ENCODE measurements around the gene TTLL12.

TTLL12 gene

DNA sequence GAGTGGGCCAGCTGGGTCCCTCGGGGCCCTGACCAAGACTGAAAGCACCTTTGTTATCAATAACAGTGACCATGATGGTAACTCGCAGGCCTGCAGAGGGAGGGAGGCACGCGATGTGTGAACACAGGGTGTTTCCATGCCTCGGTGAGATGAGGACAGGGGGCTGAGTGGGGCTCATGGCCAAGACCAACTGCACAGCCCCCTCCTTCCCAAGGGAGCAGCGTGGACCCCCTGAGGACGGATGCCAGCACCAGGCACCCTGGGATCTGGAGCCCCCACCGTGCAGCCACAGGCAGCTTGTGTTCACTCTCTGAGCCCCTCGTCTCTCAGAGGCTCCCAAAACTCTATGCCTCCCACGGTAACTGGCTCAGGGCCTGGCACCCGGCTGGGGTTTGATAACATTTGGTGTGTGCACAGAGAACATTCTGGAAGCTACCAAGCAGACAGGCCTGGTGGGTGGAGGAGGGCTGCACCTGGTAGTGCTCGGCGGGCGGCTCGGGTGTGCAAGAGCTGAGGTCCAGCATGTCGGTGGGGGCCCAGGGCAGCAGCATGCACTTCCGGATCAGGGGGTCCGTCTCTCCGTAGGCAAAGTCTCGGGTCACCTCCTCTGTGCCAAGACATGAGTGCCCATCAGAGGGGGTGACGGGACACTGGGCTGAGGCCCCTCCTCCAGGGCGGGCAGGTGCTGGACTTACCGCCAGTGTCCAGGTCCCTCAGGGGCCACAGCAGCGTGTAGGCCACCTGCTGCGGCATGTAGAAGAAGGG is 7.6 kb downstream of the TTLL12 start:
- TF ChIP-seq, protein P1, sequence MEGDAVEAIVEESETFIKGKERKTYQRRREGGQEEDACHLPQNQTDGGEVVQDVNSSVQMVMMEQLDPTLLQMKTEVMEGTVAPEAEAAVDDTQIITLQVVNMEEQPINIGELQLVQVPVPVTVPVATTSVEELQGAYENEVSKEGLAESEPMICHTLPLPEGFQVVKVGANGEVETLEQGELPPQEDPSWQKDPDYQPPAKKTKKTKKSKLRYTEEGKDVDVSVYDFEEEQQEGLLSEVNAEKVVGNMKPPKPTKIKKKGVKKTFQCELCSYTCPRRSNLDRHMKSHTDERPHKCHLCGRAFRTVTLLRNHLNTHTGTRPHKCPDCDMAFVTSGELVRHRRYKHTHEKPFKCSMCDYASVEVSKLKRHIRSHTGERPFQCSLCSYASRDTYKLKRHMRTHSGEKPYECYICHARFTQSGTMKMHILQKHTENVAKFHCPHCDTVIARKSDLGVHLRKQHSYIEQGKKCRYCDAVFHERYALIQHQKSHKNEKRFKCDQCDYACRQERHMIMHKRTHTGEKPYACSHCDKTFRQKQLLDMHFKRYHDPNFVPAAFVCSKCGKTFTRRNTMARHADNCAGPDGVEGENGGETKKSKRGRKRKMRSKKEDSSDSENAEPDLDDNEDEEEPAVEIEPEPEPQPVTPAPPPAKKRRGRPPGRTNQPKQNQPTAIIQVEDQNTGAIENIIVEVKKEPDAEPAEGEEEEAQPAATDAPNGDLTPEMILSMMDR (IDR thresholded peaks at IDR 0.05; ENCODE audit: low read depth, low read length), result no peak
- no peak for DNase-seq (ENCODE audit: extremely low read depth, low read depth)

DNA sequence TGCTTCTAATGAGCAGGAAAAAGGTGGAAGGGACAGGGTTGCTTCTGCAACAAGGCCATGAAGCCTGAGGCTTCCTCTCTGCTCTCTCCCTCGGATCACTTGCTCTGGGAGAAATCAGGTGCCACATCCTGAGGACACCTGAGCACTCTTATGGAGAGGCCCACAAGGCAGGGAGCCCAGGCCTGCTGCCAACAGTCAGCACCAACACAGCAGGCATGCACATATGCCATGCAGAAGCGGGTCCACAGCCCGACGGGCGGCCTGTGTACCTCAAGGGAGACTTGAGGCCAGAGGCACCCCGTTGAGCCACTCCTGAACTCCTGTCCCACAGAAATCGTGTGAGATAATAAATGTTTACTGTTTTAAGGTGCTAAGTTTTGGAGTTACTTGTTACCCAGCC is 9.5 kb downstream of the TTLL12 start:
- DNase-seq (ENCODE audit: extremely low read depth, low read depth), result no peak

GRCh38 chr22:43176090-43176489 is 10.8 kb downstream of the TTLL12 start:
- no peak for DNase-seq (ENCODE audit: extremely low read depth, low read depth)
- TF ChIP-seq, protein P1 (IDR thresholded peaks at IDR 0.05; ENCODE audit: low read depth, low read length), result no peak

More for the DNA sequence above, 9.5 kb downstream of the TTLL12 start:
- TF ChIP-seq, protein P1 (IDR thresholded peaks at IDR 0.05; ENCODE audit: low read depth, low read length), result no peak

DNA sequence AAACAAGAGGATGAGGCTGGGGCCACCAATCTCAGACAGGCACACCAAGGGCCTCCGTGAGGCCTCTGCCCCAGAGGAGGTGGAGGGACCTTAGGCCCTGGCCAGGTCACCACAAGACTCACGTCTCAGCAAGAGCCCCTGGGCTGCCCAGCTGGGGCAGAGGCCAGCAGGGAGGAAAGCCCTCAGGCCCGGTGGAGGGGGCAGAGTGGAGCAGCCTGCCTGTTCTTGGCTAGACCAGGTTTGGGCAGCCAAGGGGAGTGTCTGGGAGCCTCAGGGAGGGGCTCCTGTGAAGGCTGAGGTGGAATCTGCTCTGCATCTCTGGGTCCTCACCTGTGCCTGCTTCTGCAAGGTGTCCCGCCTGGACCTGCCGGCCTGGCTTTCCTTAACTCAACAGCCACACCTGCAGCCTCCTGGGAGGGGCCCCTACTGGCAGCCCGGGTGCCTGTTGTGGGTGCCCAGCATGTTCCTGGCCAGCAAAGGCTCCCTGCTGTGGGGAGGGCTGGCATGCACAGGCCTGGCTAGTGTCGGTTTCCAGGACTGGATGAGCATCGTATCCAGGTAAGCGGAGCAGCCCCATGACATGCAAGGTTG is 11.9 kb downstream of the TTLL12 start:
- TF ChIP-seq, protein P1 (IDR thresholded peaks at IDR 0.05; ENCODE audit: low read depth, low read length), result no peak
- DNase-seq (ENCODE audit: extremely low read depth, low read depth), result no peak

- TF ChIP-seq, protein P1 (IDR thresholded peaks at IDR 0.05; ENCODE audit: low read depth, low read length), result no peak
Measured at GRCh38 chr22:43173976-43174720, 12.8 kb downstream of the TTLL12 start.

GRCh38 chr22:43173566-43173965 is 13.4 kb downstream of the TTLL12 start:
- TF ChIP-seq, protein P1 (IDR thresholded peaks at IDR 0.05; ENCODE audit: low read depth, low read length), result no peak
- no peak for DNase-seq (ENCODE audit: extremely low read depth, low read depth)

More at GRCh38 chr22:43173976-43174720, 12.8 kb downstream of the TTLL12 start:
- DNase-seq (ENCODE audit: extremely low read depth, low read depth), result no peak

GRCh38 chr22:43172191-43172590 is 14.7 kb downstream of the TTLL12 start:
- DNase-seq (ENCODE audit: extremely low read depth, low read depth), result no peak

More at GRCh38 chr22:43172191-43172590, 14.7 kb downstream of the TTLL12 start:
- TF ChIP-seq, protein P1 (IDR thresholded peaks at IDR 0.05; ENCODE audit: low read depth, low read length), result no peak

Measured in AG09319 (cell line).